ENCODE results near the gene NFATC3.
"Not testable (repeated sequence)": the region's sequence is repeated elsewhere in the genome, so short reads cannot be mapped to it uniquely, and the experiment has no call there.

NFATC3 gene

GRCh38 chr16:68162413-68162812 lies 77.2 kb downstream of the NFATC3 start:
- in situ Hi-C loops (cut with HindIII; ENCODE audit: low sequenced_read_pairs) = no loop called here

GRCh38 chr16:68163275-68163674 lies 78.1 kb downstream of the NFATC3 start:
- in situ Hi-C loops (cut with HindIII; ENCODE audit: low sequenced_read_pairs) = not testable (repeated sequence)

GRCh38 chr16:68166264-68166663 lies 81.1 kb downstream of the NFATC3 start:
- in situ Hi-C loops (cut with HindIII; ENCODE audit: low sequenced_read_pairs) = no loop called here

GRCh38 chr16:68179196-68179795 lies 94.1 kb downstream of the NFATC3 start:
- in situ Hi-C loops (cut with HindIII; ENCODE audit: low sequenced_read_pairs) = no loop called here

GRCh38 chr16:68179855-68180254 lies 94.7 kb downstream of the NFATC3 start:
- in situ Hi-C loops (cut with HindIII; ENCODE audit: low sequenced_read_pairs) = no loop called here

- in situ Hi-C loops (cut with HindIII; ENCODE audit: low sequenced_read_pairs) = no loop called here
These were observed 97.9 kb downstream of the NFATC3 start for GRCh38 chr16:68183046-68183445.

GRCh38 chr16:68186877-68187276 lies 101.7 kb downstream of the NFATC3 start:
- in situ Hi-C loops (cut with HindIII; ENCODE audit: low sequenced_read_pairs) = no loop called here

GRCh38 chr16:68187505-68187904 lies 102.3 kb downstream of the NFATC3 start:
- in situ Hi-C loops (cut with HindIII; ENCODE audit: low sequenced_read_pairs) = no loop called here

GRCh38 chr16:68188170-68188569 lies 103.0 kb downstream of the NFATC3 start:
- in situ Hi-C loops (cut with HindIII; ENCODE audit: low sequenced_read_pairs) = no loop called here

- in situ Hi-C loops (cut with HindIII; ENCODE audit: low sequenced_read_pairs) = no loop called here
These were observed 104.9 kb downstream of the NFATC3 start for GRCh38 chr16:68190081-68190480.

GRCh38 chr16:68190736-68191510 lies 105.8 kb downstream of the NFATC3 start:
- in situ Hi-C loops (cut with HindIII; ENCODE audit: low sequenced_read_pairs) = no loop called here

- in situ Hi-C loops (cut with HindIII; ENCODE audit: low sequenced_read_pairs) = no loop called here
These were observed 109.1 kb downstream of the NFATC3 start for GRCh38 chr16:68194251-68194650.

- in situ Hi-C loops (cut with HindIII; ENCODE audit: low sequenced_read_pairs) = no loop called here
These were observed 112.1 kb downstream of the NFATC3 start for GRCh38 chr16:68197250-68197649.

- in situ Hi-C loops (cut with HindIII; ENCODE audit: low sequenced_read_pairs) = loop anchor here (10.0 to 25.0 kb wide), 2 partner anchors 88 to 485 kb away; partner anchors contain the start of gene GFOD2
These were observed 115.1 kb downstream of the NFATC3 start for GRCh38 chr16:68200088-68200783.

GRCh38 chr16:68202091-68202519 lies 116.9 kb downstream of the NFATC3 start:
- in situ Hi-C loops (cut with HindIII; ENCODE audit: low sequenced_read_pairs) = loop anchor here (10.0 to 25.0 kb wide), 2 partner anchors 90 to 487 kb away; partner anchors contain the start of gene GFOD2

GRCh38 chr16:68206245-68206644 lies 121.1 kb downstream of the NFATC3 start:
- in situ Hi-C loops (cut with HindIII; ENCODE audit: low sequenced_read_pairs) = loop anchor here (10.0 to 25.0 kb wide), 2 partner anchors 94 to 491 kb away; partner anchors contain the start of gene GFOD2

- in situ Hi-C loops (cut with HindIII; ENCODE audit: low sequenced_read_pairs) = loop anchor here (25.0 kb wide), 1 partner anchor 102 kb away; no protein-coding TSS in a partner anchor
These were observed 129.6 kb downstream of the NFATC3 start for GRCh38 chr16:68214726-68215125.

- in situ Hi-C loops (cut with HindIII; ENCODE audit: low sequenced_read_pairs) = loop anchor here (25.0 kb wide), 1 partner anchor 103 kb away; no protein-coding TSS in a partner anchor
These were observed 130.1 kb downstream of the NFATC3 start for GRCh38 chr16:68215302-68215701.

- in situ Hi-C loops (cut with HindIII; ENCODE audit: low sequenced_read_pairs) = loop anchor here (25.0 kb wide), 1 partner anchor 104 kb away; no protein-coding TSS in a partner anchor
These were observed 131.1 kb downstream of the NFATC3 start for GRCh38 chr16:68216240-68216639.

- in situ Hi-C loops (cut with HindIII; ENCODE audit: low sequenced_read_pairs) = loop anchor here (25.0 kb wide), 1 partner anchor 105 kb away; no protein-coding TSS in a partner anchor
These were observed 132.3 kb downstream of the NFATC3 start for GRCh38 chr16:68217506-68217905.

GRCh38 chr16:68219725-68220351 lies 134.7 kb downstream of the NFATC3 start:
- in situ Hi-C loops (cut with HindIII; ENCODE audit: low sequenced_read_pairs) = loop anchor here (25.0 kb wide), 1 partner anchor 108 kb away; no protein-coding TSS in a partner anchor
